GM12872 (cell line): ENCODE measurements around the gene FHOD3.

Experiments used
- TF ChIP-seq, protein P1 (sequence below): IDR thresholded peaks from 3 replicates; pipeline ENCODE4 v1.5.1; 2011; ENCODE audit warnings: low read depth, mild to moderate bottlenecking, low read length, moderate library complexity; ENCODE audit not compliant: insufficient read depth

FHOD3 gene

DNA sequence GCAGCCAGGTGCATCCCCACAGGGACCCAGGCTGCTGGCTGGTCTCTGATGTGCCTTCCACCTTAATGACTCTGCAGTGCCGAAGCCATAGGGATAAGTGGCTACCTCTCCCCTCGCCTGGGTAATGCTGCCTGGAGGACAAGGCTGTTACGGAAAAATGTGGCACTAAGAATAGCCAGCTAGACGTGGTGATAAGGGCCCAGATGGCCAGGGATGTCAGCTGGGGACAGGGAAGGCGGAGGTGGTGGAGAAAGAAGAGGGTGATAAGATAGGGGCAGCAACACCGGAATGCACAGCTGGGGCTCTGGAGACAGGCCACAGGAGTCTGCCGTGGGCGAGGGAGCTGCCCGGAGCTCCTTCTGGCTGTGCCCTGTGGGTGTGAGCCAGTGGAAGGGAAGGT is 170.6 kb downstream of the FHOD3 start:
- TF ChIP-seq, protein P1, sequence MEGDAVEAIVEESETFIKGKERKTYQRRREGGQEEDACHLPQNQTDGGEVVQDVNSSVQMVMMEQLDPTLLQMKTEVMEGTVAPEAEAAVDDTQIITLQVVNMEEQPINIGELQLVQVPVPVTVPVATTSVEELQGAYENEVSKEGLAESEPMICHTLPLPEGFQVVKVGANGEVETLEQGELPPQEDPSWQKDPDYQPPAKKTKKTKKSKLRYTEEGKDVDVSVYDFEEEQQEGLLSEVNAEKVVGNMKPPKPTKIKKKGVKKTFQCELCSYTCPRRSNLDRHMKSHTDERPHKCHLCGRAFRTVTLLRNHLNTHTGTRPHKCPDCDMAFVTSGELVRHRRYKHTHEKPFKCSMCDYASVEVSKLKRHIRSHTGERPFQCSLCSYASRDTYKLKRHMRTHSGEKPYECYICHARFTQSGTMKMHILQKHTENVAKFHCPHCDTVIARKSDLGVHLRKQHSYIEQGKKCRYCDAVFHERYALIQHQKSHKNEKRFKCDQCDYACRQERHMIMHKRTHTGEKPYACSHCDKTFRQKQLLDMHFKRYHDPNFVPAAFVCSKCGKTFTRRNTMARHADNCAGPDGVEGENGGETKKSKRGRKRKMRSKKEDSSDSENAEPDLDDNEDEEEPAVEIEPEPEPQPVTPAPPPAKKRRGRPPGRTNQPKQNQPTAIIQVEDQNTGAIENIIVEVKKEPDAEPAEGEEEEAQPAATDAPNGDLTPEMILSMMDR, result no peak

DNA sequence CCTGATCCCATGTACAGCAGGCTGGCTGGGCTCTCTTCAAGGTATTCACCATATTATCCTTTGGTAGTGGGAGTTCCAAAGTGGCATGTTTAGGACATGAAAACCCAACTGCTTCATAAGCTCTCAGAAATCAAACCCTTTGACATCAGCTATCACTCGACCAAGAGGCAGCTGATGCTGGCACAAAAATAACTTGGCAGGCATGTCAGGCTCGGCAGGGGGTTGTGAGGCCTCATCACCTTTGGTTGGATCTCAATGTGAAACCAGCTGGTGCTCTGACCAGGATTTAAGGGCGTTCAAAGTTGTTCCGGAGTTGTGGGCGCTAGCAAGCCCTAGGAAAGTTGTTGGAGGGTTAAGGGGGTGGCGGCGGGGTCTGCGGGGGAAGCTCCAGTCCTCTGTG is 171.9 kb downstream of the FHOD3 start:
- TF ChIP-seq, protein P1, result no peak

DNA sequence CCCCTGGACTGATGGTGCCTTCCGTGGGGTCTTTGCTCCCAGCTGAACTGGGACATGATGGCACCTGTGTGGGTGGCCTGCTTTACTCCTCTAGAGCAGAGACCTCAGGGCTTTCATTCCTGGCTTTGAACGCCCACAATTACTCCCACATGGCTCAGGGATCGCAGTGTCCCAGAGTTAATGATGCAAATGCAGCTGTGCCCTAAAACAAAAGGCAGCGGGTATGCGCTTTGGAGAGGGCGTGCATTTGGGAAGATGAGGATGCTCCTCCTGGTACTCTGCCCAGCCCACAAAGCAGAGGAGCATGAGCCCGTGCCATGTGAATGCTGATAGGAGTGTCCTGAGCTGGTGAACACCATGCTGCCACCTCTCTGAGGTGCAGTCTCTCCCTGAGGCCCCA is 173.4 kb downstream of the FHOD3 start:
- TF ChIP-seq, protein P1, result no peak

DNA sequence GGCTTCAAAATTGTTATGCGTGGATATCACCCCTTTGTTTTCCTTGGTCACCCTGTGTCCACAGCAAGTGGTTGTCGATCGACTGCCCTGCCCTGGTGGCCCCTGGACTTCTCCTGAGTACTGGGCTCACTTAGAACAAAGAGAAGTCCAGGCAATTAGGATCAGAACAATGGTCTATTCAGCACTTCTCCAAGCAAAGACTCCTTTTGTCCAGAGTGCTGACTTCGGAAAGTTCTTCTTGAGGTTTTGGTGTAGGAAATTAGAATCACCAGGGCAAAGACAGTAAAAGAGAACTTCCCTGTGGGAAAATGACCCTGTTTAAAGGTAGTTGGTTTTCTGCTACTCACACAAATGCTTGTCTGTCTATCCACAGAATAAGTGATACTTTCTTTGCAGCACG is 173.9 kb downstream of the FHOD3 start:
- TF ChIP-seq, protein P1, result no peak

DNA sequence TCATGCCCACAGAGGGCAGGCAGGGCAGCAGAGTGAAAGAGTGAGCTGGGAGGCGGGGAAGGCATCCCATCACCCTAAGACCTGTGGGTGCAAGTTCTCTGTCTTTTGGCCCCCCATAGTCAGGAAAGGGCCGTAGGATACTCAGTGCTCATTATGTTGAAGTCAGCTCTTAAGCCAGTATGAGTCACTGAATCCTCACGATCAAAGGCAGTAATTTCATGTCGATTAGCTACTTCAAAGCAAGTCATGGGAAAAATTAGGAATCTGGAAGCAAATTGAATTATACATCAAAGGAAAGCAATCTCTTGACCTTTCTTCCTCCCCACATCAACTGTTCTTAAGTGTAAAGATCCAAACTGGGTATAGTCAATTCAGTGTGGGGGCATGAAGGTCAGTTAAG is 178.9 kb downstream of the FHOD3 start:
- TF ChIP-seq, protein P1, result no peak

DNA sequence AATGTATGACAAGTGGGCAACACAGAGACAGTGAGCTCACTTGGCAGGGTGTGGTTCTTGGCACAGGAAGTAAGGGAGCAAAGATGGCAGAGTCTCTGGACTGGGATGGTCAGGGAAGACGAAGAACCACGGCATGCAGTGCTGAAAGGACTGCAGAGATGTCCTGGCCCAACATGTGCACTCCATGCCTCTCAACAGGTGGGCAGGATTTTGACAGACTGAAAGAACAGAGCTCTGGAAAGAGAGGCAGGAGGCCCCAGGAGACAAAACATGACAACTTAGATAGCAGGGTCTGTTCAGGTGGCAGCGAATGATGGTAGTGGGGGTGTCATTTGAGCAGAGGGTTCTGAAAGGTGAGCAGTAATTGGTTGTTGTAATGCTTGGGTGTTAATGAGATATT is 180.3 kb downstream of the FHOD3 start:
- TF ChIP-seq, protein P1, result no peak

DNA sequence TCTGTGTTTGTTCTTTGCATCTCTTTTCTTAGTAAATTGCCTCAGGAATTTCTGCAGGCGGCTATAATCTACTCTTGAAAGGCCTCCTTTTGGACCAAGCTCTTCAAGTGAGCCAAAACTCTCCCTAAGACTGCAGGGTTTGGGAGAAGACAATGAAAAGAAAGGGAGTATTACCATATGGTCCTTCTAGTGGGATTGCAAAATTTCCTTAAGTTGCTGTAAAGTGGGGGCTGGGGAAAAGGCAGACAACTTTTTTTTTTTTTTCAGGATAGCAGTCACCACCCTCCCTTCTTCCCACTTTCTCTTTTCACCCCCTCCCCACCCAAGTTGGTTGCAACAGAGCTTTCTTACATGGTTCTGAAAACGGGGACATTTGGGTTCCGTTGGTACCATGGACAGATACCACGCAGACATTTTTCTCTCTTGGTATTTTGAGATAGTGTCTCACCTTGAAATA is 183.7 kb downstream of the FHOD3 start:
- TF ChIP-seq, protein P1, result no peak

DNA sequence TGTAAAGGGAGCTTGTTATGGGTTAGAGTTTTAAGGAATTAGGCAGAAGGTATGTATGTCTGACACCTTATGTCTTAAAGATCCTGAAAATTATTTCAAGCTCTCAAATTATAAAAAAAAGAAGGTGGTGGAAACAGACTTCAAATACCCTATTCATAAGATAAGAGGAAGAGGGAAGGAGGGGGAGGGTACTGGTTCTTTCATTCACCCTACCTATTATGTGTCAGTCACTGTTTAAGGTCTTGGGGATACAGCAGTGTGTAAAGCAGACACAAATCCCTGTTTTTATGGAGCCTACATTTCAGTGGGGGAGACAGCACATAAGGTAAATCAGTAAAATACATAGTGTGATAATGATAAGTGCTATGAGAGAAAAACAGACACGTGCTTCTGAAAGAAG is 184.4 kb downstream of the FHOD3 start:
- TF ChIP-seq, protein P1, result no peak
